Right atrium auricular region (tissue), 2 donors: Measurements from ENCODE around the gene PLPPR1. TPM values are rescaled to one million over a fixed set of nuclear protein-coding genes. Genes with fewer than 3 reads are reported as not detected.

Experiments
- DNase-seq: peaks from one replicate; pipeline ENCODE4 v3.0.0-alpha.2; 2019; ENCODE audit warnings: low spot score
- H3K27ac ChIP-seq, 2 donors: fragments of 200-600 bp; sonication (generic); 1 replicate in 1 of 2; 2 replicates in 1 of 2; pipeline ENCODE4 v1.5.1; 2016 to 2019
- H3K27me3 ChIP-seq, 2 donors: fragments of 200-600 bp; sonication (generic); one replicate each; pipeline versions ENCODE4 v1.5.1 to v1.6.0; 2017 to 2019
- H3K36me3 ChIP-seq: fragments of 200-600 bp; sonication (generic); one replicate; pipeline ENCODE4 v1.5.1; 2016
- H3K4me1 ChIP-seq, 2 donors: fragments of 200-600 bp; sonication (generic); one replicate each; pipeline versions ENCODE4 v1.5.1 to v1.6.0; 2017 to 2019
- H3K4me3 ChIP-seq, 2 donors: fragments of 200-600 bp; sonication (generic); 1 replicate in 1 of 2; 2 replicates in 1 of 2; pipeline ENCODE4 v1.5.1; 2017 to 2019; ENCODE audit warnings: mild to moderate bottlenecking in 1 of 2, moderate library complexity in 1 of 2
- H3K9me3 ChIP-seq, 2 donors: fragments of 200-600 bp; sonication (generic); one replicate each; pipeline ENCODE4 v1.5.1; 2019
- total RNA-seq, 2 donors: library from RNA; depleted of rRNA; stranded (reverse); fragments of >200 nt; gene quantifications; one replicate each; pipeline ENCODE4 v1.1.0, GENCODE V29; 2016
- TF ChIP-seq, protein P1 (sequence below), 2 donors: fragments of 200-600 bp; sonication (generic); IDR thresholded peaks; one replicate each; pipeline ENCODE4 v1.5.1; 2019; ENCODE audit warnings: antibody characterized with exemption in 2 of 2

The PLPPR1 gene
- total RNA-seq, 2 donors from 2014 or later = not detected

DNA sequence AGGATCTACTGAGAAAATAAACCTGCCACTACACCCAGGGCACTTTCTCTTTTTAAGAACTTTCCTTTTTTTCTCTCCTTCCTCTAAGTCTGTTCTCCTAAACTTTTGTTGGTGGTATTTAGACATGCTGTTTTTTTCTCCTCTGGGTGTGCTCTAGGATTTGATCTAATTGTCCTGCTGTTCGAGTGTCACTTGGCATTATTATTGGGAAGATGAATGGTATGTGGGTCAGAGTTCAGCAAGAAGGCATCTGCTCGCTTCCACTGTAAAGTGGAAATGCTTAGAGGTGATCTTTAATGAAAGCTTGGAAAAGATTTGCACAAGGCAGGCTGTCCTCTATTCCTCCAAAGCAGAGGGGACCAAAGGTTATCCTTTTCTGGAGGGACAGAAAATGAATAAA, 1.3 kb upstream of the PLPPR1 start:
- Histone ChIP-seq H3K27me3 (no peaks in the 10 kb centered on the region), H3K9me3 (no peaks in the 10 kb centered on the region), H3K36me3 (no peaks in the 10 kb centered on the region), H3K4me1 (peaks cover 0 to 17% of the 10 kb centered on the region in 2 donors), H3K27ac (no peak overlapping the region), H3K4me3 (no peak overlapping the region)
- no peak for DNase-seq
- TF ChIP-seq, protein P1, sequence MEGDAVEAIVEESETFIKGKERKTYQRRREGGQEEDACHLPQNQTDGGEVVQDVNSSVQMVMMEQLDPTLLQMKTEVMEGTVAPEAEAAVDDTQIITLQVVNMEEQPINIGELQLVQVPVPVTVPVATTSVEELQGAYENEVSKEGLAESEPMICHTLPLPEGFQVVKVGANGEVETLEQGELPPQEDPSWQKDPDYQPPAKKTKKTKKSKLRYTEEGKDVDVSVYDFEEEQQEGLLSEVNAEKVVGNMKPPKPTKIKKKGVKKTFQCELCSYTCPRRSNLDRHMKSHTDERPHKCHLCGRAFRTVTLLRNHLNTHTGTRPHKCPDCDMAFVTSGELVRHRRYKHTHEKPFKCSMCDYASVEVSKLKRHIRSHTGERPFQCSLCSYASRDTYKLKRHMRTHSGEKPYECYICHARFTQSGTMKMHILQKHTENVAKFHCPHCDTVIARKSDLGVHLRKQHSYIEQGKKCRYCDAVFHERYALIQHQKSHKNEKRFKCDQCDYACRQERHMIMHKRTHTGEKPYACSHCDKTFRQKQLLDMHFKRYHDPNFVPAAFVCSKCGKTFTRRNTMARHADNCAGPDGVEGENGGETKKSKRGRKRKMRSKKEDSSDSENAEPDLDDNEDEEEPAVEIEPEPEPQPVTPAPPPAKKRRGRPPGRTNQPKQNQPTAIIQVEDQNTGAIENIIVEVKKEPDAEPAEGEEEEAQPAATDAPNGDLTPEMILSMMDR (IDR thresholded peaks at IDR 0.05) = no peak

GRCh38 chr9:101027733-101028345, 688 bp upstream of the PLPPR1 start:
- Histone ChIP-seq H3K27me3 (no peaks in the 10 kb centered on the region), H3K27ac (no peak overlapping the region), H3K4me1 (peaks cover 0 to 17% of the 10 kb centered on the region in 2 donors), H3K36me3 (no peaks in the 10 kb centered on the region), H3K4me3 (peak overlapping the region; percentile 39 to 52), H3K9me3 (no peaks in the 10 kb centered on the region)
- no peak for DNase-seq
- TF ChIP-seq, protein P1 (IDR thresholded peaks at IDR 0.05) = no peak

- H3K9me3 ChIP-seq = no peaks in the 10 kb centered on the region
- peak overlapping the region in 1 of 2 donors; percentile 52 for H3K4me3 ChIP-seq
- H3K36me3 ChIP-seq = no peaks in the 10 kb centered on the region
- no peak for DNase-seq
- H3K27ac ChIP-seq = no peak overlapping the region
- no peaks in the 10 kb centered on the region for H3K27me3 ChIP-seq
- TF ChIP-seq, protein P1 (IDR thresholded peaks at IDR 0.05) = no peak
- H3K4me1 ChIP-seq = peaks cover 0 to 17% of the 10 kb centered on the region in 2 donors
Observed at GRCh38 chr9:101029315-101030085, 973 bp downstream of the PLPPR1 start.

DNA sequence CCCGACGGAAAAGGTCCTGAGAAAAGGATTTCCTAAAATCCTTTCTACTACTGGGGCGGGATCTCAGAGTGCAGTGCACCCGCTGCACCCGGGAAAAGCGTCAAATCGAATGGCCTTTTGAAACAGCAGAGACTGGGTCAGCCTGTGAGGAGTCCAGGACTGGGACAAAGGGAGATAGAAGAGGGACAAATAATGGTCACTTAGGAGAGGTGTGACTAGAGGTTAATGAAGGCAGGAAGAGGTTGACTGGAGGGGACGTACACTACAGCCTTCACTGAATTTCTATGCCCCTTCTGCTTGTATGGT, 1.5 kb downstream of the PLPPR1 start:
- TF ChIP-seq, protein P1 (IDR thresholded peaks at IDR 0.05) = no peak
- H3K27me3 ChIP-seq = no peaks in the 10 kb centered on the region

DNA sequence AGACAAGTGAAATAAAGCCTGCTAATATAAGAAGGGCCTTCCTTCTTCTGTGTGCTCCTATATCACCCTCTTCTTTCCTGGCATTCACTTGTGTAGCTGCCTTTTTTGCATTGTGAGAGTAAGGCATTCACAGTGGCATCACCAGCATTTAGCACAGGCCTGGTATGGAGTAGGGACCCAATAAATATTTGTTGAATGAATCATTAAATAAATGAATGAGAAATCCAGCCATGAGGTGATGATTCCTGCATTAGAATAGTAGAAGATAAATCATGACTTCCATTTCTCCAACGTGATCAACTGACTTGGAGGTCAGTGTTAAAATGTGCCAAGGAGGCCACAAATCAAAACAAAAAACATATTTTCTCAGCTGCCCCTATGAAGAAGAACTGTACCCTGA, 3.9 kb downstream of the PLPPR1 start:
- H3K4me3 ChIP-seq = no peak overlapping the region
- no peak for DNase-seq
- H3K36me3 ChIP-seq = no peaks in the 10 kb centered on the region
- H3K27me3 ChIP-seq = no peaks in the 10 kb centered on the region
- peaks cover 0 to 17% of the 10 kb centered on the region in 2 donors for H3K4me1 ChIP-seq
- TF ChIP-seq, protein P1 (IDR thresholded peaks at IDR 0.05) = no peak
- no peak overlapping the region for H3K27ac ChIP-seq
- no peaks in the 10 kb centered on the region for H3K9me3 ChIP-seq

More for the DNA sequence above, 1.5 kb downstream of the PLPPR1 start:
- Histone ChIP-seq H3K9me3 (no peaks in the 10 kb centered on the region), H3K4me1 (peaks cover 0 to 17% of the 10 kb centered on the region in 2 donors), H3K36me3 (no peaks in the 10 kb centered on the region), H3K4me3 (no peak overlapping the region), H3K27ac (no peak overlapping the region)
- no peak for DNase-seq
